ENCODE measurements around the gene CRB3. TPM values are rescaled to one million over a fixed set of nuclear protein-coding genes. Genes with fewer than 3 reads are reported as not detected.

Gene CRB3
- total RNA-seq, 1 experiment from 2014 or later: 29.9 TPM

DNA sequence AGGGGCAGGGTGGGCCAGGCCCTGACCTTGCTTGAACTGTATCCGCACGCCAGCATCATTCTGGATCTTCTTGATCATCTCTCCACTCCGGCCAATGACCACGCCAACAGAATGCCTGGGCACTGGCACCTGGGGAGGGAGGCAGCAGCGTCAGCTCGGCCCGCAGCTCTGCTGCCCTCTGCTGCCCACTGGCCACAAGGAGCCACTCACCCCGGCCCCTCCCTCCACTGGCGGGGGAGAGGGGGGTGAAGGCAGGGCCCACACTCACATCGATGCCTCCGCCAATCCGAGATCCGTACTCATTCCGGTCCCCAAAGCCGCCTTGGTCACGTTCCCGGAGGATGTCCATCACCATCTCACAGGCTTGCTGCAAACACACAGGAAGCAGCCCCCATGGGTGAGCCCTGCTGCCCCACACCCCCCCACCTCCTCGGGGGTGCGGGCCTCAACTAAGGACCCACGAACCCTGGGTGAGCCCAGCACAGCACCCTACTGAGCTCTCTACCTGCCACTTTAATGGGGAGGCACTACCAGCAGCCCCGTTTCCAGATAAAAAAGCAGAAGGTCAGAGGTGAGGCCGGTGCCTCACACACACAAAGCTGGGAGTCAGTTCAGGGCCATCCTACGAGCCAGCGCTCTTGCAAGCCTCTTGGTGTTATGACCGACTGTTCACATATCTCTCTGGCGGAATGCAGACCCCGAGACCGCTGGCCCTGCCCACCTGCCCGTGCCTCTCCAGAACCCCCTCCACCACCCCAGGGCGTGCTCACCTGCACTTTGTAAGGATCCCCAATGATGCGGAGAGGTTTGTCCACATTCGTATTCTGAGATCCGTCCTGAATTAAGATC is 46.1 kb upstream of the CRB3 start:
- POLR2A ChIA-PET: interaction anchor here (0.6 kb wide), 1 partner anchor 8 kb away, joined by 3 read pairs; no protein-coding TSS in a partner anchor
- no peaks in the 10 kb centered on the region for H3K9me3 Mint-ChIP-seq
- DNase-seq (ENCODE audit: low spot score): peak; percentile 36

More for the DNA sequence above, 46.1 kb upstream of the CRB3 start:
- TF ChIP-seq ZNF232 (CRISPR knock-in tag; IDR thresholded peaks at IDR 0.05): no peak
- TF ChIP-seq, protein P1, sequence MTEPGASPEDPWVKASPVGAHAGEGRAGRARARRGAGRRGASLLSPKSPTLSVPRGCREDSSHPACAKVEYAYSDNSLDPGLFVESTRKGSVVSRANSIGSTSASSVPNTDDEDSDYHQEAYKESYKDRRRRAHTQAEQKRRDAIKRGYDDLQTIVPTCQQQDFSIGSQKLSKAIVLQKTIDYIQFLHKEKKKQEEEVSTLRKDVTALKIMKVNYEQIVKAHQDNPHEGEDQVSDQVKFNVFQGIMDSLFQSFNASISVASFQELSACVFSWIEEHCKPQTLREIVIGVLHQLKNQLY (CRISPR knock-in tag; IDR thresholded peaks at IDR 0.05): no peak
- no peak for TF ChIP-seq CREM (CRISPR knock-in tag; IDR thresholded peaks at IDR 0.05)
- TF ChIP-seq, protein P2, sequence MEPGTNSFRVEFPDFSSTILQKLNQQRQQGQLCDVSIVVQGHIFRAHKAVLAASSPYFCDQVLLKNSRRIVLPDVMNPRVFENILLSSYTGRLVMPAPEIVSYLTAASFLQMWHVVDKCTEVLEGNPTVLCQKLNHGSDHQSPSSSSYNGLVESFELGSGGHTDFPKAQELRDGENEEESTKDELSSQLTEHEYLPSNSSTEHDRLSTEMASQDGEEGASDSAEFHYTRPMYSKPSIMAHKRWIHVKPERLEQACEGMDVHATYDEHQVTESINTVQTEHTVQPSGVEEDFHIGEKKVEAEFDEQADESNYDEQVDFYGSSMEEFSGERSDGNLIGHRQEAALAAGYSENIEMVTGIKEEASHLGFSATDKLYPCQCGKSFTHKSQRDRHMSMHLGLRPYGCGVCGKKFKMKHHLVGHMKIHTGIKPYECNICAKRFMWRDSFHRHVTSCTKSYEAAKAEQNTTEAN (CRISPR knock-in tag; IDR thresholded peaks at IDR 0.05): no peak
- TF ChIP-seq, protein P3, sequence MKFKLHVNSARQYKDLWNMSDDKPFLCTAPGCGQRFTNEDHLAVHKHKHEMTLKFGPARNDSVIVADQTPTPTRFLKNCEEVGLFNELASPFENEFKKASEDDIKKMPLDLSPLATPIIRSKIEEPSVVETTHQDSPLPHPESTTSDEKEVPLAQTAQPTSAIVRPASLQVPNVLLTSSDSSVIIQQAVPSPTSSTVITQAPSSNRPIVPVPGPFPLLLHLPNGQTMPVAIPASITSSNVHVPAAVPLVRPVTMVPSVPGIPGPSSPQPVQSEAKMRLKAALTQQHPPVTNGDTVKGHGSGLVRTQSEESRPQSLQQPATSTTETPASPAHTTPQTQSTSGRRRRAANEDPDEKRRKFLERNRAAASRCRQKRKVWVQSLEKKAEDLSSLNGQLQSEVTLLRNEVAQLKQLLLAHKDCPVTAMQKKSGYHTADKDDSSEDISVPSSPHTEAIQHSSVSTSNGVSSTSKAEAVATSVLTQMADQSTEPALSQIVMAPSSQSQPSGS (CRISPR knock-in tag; IDR thresholded peaks at IDR 0.05; ENCODE audit: borderline replicate concordance, low read depth): no peak
- no peak for TF ChIP-seq MXD4 (CRISPR knock-in tag; IDR thresholded peaks at IDR 0.05; ENCODE audit: borderline replicate concordance)
- TF ChIP-seq, protein P4, sequence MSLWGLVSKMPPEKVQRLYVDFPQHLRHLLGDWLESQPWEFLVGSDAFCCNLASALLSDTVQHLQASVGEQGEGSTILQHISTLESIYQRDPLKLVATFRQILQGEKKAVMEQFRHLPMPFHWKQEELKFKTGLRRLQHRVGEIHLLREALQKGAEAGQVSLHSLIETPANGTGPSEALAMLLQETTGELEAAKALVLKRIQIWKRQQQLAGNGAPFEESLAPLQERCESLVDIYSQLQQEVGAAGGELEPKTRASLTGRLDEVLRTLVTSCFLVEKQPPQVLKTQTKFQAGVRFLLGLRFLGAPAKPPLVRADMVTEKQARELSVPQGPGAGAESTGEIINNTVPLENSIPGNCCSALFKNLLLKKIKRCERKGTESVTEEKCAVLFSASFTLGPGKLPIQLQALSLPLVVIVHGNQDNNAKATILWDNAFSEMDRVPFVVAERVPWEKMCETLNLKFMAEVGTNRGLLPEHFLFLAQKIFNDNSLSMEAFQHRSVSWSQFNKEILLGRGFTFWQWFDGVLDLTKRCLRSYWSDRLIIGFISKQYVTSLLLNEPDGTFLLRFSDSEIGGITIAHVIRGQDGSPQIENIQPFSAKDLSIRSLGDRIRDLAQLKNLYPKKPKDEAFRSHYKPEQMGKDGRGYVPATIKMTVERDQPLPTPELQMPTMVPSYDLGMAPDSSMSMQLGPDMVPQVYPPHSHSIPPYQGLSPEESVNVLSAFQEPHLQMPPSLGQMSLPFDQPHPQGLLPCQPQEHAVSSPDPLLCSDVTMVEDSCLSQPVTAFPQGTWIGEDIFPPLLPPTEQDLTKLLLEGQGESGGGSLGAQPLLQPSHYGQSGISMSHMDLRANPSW (CRISPR knock-in tag; conservative IDR thresholded peaks at IDR 0.05; ENCODE audit: low read depth): no peak
- TF ChIP-seq, protein P5, sequence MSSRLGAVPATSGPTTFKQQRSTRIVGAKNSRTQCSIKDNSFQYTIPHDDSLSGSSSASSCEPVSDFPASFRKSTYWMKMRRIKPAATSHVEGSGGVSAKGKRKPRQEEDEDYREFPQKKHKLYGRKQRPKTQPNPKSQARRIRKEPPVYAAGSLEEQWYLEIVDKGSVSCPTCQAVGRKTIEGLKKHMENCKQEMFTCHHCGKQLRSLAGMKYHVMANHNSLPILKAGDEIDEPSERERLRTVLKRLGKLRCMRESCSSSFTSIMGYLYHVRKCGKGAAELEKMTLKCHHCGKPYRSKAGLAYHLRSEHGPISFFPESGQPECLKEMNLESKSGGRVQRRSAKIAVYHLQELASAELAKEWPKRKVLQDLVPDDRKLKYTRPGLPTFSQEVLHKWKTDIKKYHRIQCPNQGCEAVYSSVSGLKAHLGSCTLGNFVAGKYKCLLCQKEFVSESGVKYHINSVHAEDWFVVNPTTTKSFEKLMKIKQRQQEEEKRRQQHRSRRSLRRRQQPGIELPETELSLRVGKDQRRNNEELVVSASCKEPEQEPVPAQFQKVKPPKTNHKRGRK (CRISPR knock-in tag; IDR thresholded peaks at IDR 0.05; ENCODE audit: borderline replicate concordance): no peak
- TF ChIP-seq, protein P6, sequence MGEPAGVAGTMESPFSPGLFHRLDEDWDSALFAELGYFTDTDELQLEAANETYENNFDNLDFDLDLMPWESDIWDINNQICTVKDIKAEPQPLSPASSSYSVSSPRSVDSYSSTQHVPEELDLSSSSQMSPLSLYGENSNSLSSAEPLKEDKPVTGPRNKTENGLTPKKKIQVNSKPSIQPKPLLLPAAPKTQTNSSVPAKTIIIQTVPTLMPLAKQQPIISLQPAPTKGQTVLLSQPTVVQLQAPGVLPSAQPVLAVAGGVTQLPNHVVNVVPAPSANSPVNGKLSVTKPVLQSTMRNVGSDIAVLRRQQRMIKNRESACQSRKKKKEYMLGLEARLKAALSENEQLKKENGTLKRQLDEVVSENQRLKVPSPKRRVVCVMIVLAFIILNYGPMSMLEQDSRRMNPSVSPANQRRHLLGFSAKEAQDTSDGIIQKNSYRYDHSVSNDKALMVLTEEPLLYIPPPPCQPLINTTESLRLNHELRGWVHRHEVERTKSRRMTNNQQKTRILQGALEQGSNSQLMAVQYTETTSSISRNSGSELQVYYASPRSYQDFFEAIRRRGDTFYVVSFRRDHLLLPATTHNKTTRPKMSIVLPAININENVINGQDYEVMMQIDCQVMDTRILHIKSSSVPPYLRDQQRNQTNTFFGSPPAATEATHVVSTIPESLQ (CRISPR knock-in tag; IDR thresholded peaks at IDR 0.05): no peak
- TF ChIP-seq, protein P7, sequence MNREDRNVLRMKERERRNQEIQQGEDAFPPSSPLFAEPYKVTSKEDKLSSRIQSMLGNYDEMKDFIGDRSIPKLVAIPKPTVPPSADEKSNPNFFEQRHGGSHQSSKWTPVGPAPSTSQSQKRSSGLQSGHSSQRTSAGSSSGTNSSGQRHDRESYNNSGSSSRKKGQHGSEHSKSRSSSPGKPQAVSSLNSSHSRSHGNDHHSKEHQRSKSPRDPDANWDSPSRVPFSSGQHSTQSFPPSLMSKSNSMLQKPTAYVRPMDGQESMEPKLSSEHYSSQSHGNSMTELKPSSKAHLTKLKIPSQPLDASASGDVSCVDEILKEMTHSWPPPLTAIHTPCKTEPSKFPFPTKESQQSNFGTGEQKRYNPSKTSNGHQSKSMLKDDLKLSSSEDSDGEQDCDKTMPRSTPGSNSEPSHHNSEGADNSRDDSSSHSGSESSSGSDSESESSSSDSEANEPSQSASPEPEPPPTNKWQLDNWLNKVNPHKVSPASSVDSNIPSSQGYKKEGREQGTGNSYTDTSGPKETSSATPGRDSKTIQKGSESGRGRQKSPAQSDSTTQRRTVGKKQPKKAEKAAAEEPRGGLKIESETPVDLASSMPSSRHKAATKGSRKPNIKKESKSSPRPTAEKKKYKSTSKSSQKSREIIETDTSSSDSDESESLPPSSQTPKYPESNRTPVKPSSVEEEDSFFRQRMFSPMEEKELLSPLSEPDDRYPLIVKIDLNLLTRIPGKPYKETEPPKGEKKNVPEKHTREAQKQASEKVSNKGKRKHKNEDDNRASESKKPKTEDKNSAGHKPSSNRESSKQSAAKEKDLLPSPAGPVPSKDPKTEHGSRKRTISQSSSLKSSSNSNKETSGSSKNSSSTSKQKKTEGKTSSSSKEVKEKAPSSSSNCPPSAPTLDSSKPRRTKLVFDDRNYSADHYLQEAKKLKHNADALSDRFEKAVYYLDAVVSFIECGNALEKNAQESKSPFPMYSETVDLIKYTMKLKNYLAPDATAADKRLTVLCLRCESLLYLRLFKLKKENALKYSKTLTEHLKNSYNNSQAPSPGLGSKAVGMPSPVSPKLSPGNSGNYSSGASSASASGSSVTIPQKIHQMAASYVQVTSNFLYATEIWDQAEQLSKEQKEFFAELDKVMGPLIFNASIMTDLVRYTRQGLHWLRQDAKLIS (CRISPR knock-in tag; IDR thresholded peaks at IDR 0.05; ENCODE audit: borderline replicate concordance): no peak
- H3K27ac Mint-ChIP-seq: no peak overlapping the region
- H3K27me3 Mint-ChIP-seq (ENCODE audit: low read depth): no peaks in the 10 kb centered on the region
- CTCF ChIA-PET: interaction anchor here (0.5 to 1.4 kb wide), 8 partner anchors 8 to 446 kb away, joined by 3 to 7 read pairs (median 3); partner anchors contain the start of genes CRB3 and GTF2F1
- peaks cover 71% of the 10 kb centered on the region for H3K36me3 Mint-ChIP-seq
- ATAC-seq: peak; percentile 45
- no peak overlapping the region for H3K4me3 Mint-ChIP-seq
- H3K4me1 Mint-ChIP-seq: peaks cover 15% of the 10 kb centered on the region
